ENCODE data around the gene DOCK9.

DOCK9 gene

GRCh38 chr13:98947925-98948324 is 29.9 kb downstream of the DOCK9 start:
- Histone ChIP-seq H3K27me3 (ENCODE audit: insufficient read depth, low read depth) (no peaks in the 10 kb centered on the region), H3K36me3 (ENCODE audit: insufficient read depth) (no peaks in the 10 kb centered on the region), H3K9ac (no peak overlapping the region), H3K4me3 (IDR thresholded peaks at IDR 0.05; ENCODE audit: insufficient read depth, low read depth, low read length) (no peak overlapping the region), H2AFZ (ENCODE audit: low read depth) (no peak overlapping the region), H3K27ac (no peak overlapping the region), H4K20me1 (ENCODE audit: insufficient read depth) (no peaks in the 10 kb centered on the region), H3K79me2 (ENCODE audit: insufficient read depth, low read depth) (no peaks in the 10 kb centered on the region), H3K4me1 (ENCODE audit: low read depth, poor library complexity, severe bottlenecking) (no peaks in the 10 kb centered on the region), H3K4me2 (no peak overlapping the region)
- no peak for TF ChIP-seq CTCF (conservative IDR thresholded peaks at IDR 0.05; ENCODE audit: low read depth, low read length)

GRCh38 chr13:98945863-98946605 is 31.8 kb downstream of the DOCK9 start:
- H3K4me1 ChIP-seq (ENCODE audit: low read depth, poor library complexity, severe bottlenecking) = no peaks in the 10 kb centered on the region
- no peaks in the 10 kb centered on the region for H3K27me3 ChIP-seq (ENCODE audit: insufficient read depth, low read depth)
- no peak overlapping the region for H3K27ac ChIP-seq
- H4K20me1 ChIP-seq (ENCODE audit: insufficient read depth) = no peaks in the 10 kb centered on the region
- H2AFZ ChIP-seq (ENCODE audit: low read depth) = no peak overlapping the region
- no peak for TF ChIP-seq CTCF (conservative IDR thresholded peaks at IDR 0.05; ENCODE audit: low read depth, low read length)
- H3K4me2 ChIP-seq = no peak overlapping the region
- H3K9ac ChIP-seq = no peak overlapping the region
- H3K4me3 ChIP-seq (IDR thresholded peaks at IDR 0.05; ENCODE audit: insufficient read depth, low read depth, low read length) = no peak overlapping the region
- H3K79me2 ChIP-seq (ENCODE audit: insufficient read depth, low read depth) = no peaks in the 10 kb centered on the region
- H3K36me3 ChIP-seq (ENCODE audit: insufficient read depth) = no peaks in the 10 kb centered on the region

GRCh38 chr13:98944336-98944735 is 33.5 kb downstream of the DOCK9 start:
- H4K20me1 ChIP-seq (ENCODE audit: insufficient read depth) = no peaks in the 10 kb centered on the region

GRCh38 chr13:98942997-98943396 is 34.9 kb downstream of the DOCK9 start:
- no peak for TF ChIP-seq CTCF (conservative IDR thresholded peaks at IDR 0.05; ENCODE audit: low read depth, low read length)
- no peaks in the 10 kb centered on the region for H3K4me1 ChIP-seq (ENCODE audit: low read depth, poor library complexity, severe bottlenecking)

More at GRCh38 chr13:98944336-98944735, 33.5 kb downstream of the DOCK9 start:
- H3K27me3 ChIP-seq (ENCODE audit: insufficient read depth, low read depth) = no peaks in the 10 kb centered on the region
- no peaks in the 10 kb centered on the region for H3K4me1 ChIP-seq (ENCODE audit: low read depth, poor library complexity, severe bottlenecking)
- no peak overlapping the region for H2AFZ ChIP-seq (ENCODE audit: low read depth)
- no peak overlapping the region for H3K4me2 ChIP-seq
- no peaks in the 10 kb centered on the region for H3K36me3 ChIP-seq (ENCODE audit: insufficient read depth)
- TF ChIP-seq CTCF (conservative IDR thresholded peaks at IDR 0.05; ENCODE audit: low read depth, low read length) = no peak
- no peak overlapping the region for H3K4me3 ChIP-seq (IDR thresholded peaks at IDR 0.05; ENCODE audit: insufficient read depth, low read depth, low read length)
- no peak overlapping the region for H3K27ac ChIP-seq
- no peaks in the 10 kb centered on the region for H3K79me2 ChIP-seq (ENCODE audit: insufficient read depth, low read depth)
- no peak overlapping the region for H3K9ac ChIP-seq

More at GRCh38 chr13:98942997-98943396, 34.9 kb downstream of the DOCK9 start:
- Histone ChIP-seq H3K27ac (no peak overlapping the region), H3K36me3 (ENCODE audit: insufficient read depth) (no peaks in the 10 kb centered on the region), H3K79me2 (ENCODE audit: insufficient read depth, low read depth) (no peaks in the 10 kb centered on the region), H3K4me2 (no peak overlapping the region), H2AFZ (ENCODE audit: low read depth) (no peak overlapping the region), H3K9ac (no peak overlapping the region), H3K27me3 (ENCODE audit: insufficient read depth, low read depth) (no peaks in the 10 kb centered on the region), H4K20me1 (ENCODE audit: insufficient read depth) (no peaks in the 10 kb centered on the region), H3K4me3 (IDR thresholded peaks at IDR 0.05; ENCODE audit: insufficient read depth, low read depth, low read length) (no peak overlapping the region)
